Measurements from ENCODE around the gene SERPINB10.

The SERPINB10 gene, protein sequence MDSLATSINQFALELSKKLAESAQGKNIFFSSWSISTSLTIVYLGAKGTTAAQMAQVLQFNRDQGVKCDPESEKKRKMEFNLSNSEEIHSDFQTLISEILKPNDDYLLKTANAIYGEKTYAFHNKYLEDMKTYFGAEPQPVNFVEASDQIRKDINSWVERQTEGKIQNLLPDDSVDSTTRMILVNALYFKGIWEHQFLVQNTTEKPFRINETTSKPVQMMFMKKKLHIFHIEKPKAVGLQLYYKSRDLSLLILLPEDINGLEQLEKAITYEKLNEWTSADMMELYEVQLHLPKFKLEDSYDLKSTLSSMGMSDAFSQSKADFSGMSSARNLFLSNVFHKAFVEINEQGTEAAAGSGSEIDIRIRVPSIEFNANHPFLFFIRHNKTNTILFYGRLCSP

DNA sequence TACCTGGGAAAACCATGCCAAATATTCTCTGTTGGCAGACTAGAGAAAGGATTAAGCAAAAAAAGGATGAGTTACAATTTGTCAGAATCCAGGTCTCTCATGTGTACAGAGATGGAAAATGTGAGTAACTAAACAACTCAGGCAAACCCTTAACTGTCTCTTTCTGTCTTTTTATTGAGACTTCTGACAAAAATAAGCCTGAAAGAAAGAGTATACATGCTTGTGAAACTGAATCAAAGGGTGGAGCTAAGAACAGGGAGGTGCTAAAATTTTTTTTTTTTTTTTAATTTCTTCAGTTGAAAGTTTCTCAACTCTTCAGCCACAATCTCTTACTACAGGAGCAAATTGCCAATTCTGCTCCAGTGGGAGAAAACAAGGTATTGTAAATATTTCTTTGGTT lies at the start of gene SERPINB10:
Gene SERPINB10 (plus strand): TSS at position 295 of the 400 bp plus-strand sequence. CDS start 7,553 bp downstream, outside the sequence.
- no peak for DNase-seq

- no peak for DNase-seq
Observed at GRCh38 chr18:63858456-63858855, 49.3 kb upstream of the SERPINB10 start.

GRCh38 chr18:63859781-63860475 lies 47.8 kb upstream of the SERPINB10 start:
- DNase-seq: no peak

GRCh38 chr18:63860531-63860930 lies 47.2 kb upstream of the SERPINB10 start:
- DNase-seq: no peak

DNA sequence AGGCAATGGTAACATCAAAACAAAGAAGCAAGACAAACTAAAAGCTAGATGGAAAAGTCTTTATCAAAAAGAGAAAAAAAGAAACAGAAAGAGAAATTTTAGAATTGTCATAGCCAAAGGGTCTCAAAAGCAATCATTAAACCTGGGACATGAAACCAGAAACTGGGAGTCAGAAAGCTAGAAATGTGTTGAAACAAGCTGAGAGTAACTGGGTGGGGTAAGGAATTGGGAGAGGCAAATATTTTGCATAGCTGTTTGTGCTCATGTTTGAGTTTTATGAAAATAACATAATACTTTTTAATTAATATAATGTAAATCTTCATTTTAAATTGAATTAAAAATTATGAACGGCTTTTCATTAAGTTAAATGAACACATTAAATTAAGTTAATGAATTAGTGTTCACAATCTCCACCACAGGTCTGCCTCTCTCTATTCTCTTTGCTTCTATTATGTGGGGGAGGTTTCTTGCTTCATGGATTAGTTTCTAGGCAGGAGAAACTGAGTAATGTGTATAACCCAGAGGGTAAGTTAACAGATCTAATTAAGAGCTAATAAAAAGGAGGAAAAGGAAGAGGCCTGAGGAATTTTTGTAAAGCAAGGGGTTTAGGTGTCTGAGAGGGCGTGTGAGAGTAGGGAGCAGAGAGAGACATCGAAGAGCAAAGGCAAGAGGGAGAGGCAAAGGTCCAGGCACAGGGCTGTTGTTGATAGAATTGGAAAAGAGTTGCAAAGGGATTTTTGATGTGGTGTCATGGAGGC lies 40.2 kb upstream of the SERPINB10 start:
- no peak for DNase-seq

GRCh38 chr18:63868546-63868945 lies 39.2 kb upstream of the SERPINB10 start:
- DNase-seq: no peak

DNA sequence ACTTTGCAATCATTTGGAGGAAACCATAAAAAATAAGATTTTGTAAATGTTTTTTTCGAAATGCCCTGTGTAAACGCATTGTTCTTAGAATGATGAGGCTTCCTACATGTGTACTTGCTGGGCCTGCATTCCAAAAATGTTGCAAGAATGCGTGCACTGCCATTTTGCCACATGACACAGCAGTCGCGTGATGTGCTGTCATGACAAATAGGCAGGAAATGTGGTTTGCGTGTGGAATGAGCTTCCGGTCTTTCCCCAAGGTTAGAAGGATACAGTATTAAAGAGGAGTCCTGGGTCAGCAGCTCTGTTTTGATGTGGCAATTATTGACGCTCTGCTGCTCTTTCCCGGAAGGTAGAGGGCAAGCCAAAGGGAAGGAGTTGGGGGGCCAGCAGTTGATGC lies 38.4 kb upstream of the SERPINB10 start:
- DNase-seq: no peak

DNA sequence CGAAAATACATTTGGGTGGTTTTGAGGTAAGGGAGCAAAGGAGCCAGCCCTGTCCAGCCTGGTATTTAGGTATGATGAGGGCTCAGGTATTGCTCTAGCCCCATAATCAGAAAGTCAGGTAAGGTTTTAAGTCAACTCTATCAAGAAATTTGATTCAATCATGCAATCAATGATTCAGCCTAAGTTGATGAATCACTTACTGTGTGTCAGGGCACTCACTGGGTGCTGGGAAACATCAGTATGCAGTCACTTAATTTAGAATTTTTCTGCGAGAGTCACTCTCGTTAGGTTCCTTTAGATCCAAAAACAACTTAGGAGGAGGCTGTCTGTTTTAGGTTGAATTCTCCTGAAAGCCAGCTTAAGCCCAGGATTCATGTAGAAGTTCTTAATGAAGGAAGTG lies 37.9 kb upstream of the SERPINB10 start:
- DNase-seq: no peak

DNA sequence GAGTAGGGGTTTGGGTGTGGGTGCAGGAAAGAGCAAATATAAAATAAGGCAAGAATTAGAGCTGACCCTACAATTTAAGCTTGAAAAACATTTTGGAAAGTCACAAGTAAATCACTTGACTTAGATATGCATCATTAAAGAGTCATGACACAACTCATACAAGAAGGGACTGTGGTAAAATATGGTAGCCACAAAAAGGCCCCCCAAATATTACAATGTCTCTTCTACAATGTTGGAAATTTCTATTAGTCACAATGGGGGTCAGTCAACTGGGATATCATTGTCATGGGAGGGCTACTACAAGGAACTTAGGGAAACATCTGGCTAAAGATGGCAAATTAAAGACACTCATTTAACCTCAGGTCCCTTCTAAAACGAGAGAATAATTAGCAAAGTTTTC lies 35.9 kb upstream of the SERPINB10 start:
- DNase-seq: no peak

- no peak for DNase-seq
Observed at GRCh38 chr18:63872586-63872985, 35.2 kb upstream of the SERPINB10 start.

GRCh38 chr18:63878343-63878742 lies 29.4 kb upstream of the SERPINB10 start:
- DNase-seq: no peak

- DNase-seq: no peak
Observed at GRCh38 chr18:63878925-63879324, 28.8 kb upstream of the SERPINB10 start.

DNA sequence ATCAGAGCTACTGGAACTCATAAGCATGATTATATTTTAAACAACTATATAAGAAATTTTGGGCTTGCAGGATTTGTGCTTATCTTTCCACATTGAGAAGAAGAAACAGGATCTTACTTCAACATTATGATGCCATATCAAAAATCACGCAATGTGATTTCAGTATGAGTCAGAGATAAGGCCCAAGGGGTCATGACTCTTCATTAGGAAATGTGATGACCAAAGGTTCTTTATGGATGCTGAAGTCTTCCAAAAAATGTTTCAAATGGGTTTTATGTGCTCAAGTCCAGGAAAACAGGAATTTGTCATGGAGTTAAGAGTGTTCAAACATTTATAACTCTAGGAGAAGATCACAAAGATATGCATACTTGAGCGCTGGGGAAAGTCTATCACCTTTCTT lies 28.0 kb upstream of the SERPINB10 start:
- no peak for DNase-seq

- no peak for DNase-seq
Observed at GRCh38 chr18:63881851-63882250, 25.9 kb upstream of the SERPINB10 start.

DNA sequence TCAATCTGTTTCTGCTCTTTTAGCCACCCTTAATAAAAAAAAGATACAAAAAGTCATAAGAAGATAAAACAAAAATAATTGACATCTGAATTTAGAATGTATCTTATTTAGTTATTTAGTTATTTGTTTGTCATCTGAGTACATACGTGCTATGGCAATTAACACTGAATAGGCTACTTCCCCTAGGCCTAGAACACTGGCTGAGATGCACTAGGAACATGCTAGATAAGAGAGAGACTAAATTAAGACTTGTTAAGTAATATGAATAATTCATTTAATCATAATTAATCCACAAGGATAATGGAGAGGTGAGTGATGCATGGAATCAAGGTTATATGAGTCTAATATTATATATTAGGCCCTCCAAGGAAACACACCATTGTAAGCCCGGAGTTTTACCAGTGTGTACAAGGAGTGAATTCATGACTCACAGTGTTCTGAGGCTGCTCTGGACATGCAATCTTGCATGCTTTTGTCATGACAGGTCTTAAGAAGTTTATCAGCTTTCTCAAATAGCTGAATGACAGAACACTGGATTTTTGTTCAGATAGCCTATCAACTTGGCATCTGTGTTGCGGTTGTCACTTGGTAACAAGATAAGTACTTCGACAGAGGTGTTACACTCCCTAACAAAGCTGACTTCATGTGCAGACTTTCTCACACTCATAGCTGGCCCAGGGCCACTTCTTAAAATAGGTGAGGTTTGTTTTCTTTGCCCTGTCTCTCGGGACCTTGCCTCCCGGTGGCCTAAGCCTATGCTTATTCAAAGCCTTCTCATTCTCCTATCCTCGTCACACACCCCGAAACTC lies 25.2 kb upstream of the SERPINB10 start:
- DNase-seq: no peak

DNA sequence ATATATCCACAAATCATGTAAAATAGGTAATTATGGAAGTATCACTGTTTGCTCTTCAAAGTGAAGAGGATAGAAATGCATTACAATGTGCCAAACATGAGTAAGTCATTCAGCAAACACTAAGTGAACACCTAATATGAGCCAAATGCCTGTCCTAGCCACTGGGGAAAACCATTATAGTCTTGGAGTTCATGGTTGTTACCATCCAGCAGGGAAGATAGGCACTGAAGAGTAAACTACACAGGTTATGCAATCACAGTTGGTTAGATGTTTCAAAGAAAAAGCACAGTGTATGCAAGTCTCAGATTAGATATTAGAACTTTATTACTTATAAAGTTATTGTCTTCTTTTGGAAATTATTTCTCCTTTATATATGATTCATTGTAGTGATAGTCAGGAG lies 24.1 kb upstream of the SERPINB10 start:
- DNase-seq: no peak

GRCh38 chr18:63887424-63887823 lies 20.3 kb upstream of the SERPINB10 start, which contains the start of gene SERPINB2:
Gene SERPINB2, plus strand, starts transcription at chr18:63887705. Its CDS starts 3,740 bp downstream, at chr18:63891445.
- peak; percentile 56 for DNase-seq

DNA sequence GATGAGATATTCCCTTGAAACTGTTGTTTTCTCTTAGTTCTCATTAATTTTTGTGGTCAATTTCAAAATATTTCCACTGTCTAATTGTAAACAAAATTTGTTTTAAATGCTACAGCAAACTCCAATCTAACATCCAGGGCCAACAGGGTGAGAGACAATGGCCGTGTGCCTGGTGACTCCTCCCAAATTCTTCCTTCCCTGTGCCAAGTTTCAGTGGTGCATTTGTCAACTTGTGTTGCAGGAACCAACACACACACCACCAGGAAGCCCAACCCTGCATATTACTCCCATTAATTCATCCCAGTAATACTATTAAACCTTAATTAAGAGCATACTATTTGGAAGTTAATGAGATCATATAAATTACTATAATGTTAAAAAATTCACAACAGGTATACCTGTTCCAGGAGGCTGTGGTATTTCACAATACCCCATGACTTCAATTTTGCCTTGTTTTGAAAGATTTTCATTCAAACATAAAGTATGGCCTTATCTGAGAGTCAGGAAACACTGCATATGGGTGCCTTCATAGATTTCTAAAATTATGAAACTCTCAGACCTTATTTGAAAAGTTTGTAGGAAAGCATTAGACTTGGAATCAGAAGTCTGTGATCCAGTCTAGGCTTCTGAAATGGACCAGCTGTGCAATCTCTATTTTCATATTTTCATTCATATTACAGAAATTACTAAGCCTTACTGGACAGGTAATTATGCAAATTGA lies 19.1 kb upstream of the SERPINB10 start:
- no peak for DNase-seq

DNA sequence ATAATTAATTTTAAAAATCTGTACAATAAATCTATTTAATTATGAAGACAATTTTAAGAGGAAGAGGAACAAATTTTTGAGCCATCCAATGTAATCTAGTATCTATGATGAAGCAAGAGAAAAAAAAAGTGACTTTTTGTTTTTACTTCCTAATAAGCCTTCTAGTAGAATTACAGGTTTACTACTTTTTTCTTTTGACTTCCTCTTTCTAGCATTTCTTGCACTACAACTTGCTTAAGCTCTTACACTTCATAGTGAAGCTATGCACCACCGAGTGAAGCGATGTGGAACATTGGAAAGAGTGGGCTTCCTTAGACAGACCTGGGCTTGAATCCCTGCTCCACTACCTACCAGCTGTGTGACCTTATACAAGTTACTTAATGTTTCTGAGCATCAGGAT lies 18.1 kb upstream of the SERPINB10 start:
- DNase-seq: no peak

- no peak for DNase-seq
Observed at GRCh38 chr18:63890237-63890949, 17.4 kb upstream of the SERPINB10 start.

GRCh38 chr18:63890950-63891304 lies 16.8 kb upstream of the SERPINB10 start:
- peak; percentile 72 for DNase-seq

Data from NCI-H2227 treated with DMSO at 0.1 percent for 48 hours (cell line).